D341Med (cell line): Measurements from ENCODE around the gene RPL36AL.
A peak's percentile ranks its signal among the peaks of the same experiment; 100 is the strongest.
"Not testable (repeated sequence)": the region's sequence is repeated elsewhere in the genome, so short reads cannot be mapped to it uniquely, and the experiment has no call there.

ENCODE experiments used
- DNase-seq: peaks from one replicate; pipeline ENCODE4 v3.0.0; 2012; ENCODE audit warnings: low spot score

The RPL36AL gene

DNA sequence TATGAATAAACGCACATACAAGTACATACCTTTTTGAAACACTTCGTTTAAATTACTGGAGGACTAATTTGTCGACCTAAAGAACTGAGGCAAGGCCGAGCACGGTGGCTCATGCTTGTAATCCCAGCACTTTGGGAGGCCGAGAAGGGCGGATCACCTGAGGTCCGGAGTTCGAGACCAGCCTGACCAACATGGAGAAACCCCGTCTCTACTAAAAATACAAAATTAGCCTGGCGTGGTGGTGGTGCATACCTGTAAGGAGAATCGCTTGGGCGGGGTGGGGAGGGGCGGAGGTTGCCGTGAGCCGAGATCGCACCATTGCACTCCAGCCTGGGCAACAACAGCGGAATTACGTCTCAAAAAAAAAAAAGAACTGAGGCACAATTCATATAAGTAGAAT lies 1.2 kb downstream of the RPL36AL start:
- DNase-seq = not testable (repeated sequence)

DNA sequence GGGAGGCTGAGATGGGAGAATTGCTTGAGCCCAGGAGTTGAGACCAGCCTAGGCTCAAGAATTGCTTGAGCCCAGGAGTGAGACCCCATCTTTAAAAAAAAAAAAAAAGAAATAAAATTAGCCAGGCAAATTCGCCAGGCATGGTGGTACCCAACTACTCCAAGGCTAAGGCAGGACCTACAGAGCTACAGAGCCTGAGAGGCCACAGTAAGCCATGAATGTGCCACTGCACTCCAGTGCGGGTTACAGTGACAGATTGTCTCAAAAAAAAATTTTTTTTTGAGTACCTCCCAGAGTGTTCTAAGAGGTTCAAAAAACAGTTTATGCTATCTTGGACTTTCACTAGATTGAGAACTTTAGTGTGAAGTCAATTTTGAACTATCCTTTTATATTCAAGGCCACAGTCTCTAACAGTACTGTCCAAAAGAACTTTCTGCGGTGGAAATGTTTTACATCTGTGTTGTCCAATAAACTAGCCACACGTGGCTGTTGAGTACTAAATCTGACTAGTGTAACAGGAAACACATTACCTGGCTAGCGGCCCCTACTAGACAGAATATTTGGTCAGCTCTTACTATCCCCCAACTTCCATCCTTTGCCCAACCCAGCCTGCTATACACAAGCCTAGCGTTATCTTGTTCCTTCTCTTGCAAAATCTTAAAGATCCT lies 2.4 kb downstream of the RPL36AL start:
- DNase-seq = no peak

DNA sequence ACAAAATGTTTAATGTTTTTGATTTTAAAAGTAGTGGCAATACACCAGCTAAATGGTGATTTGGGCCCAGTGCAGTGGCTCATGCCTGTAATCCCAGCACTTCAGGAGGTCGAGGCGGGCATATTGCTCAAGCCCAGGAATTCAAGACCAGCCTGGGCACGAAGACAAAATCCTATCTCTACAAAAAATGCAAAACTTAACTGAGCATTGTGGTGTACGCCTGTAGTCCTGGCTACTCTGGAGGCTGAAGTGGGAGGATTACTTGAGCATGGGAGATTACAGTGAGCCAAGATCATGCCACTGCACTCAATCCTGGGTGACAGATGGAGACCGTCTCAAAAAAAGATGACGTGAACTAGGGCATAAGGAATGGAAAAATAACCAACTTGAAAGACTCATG lies 4.7 kb downstream of the RPL36AL start:
- no peak for DNase-seq

DNA sequence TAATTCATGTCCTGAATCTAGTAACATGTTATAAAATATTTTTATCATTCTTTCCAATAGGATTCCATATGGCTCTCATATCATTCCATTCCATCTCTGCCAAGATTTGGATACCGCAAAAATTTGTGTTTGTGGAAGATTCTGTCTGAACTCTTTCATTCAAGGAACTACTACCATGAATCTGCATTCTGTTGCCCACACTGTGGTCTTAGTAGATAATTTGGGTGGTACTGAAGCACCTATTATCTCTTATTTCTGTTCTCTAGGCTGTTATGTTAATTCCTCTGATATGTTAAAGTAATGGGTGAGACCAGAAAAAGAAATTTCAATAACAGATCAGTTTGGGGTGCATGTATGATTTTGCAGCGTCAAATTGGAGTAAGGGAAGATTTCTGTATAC lies 6.2 kb downstream of the RPL36AL start:
- no peak for DNase-seq

DNA sequence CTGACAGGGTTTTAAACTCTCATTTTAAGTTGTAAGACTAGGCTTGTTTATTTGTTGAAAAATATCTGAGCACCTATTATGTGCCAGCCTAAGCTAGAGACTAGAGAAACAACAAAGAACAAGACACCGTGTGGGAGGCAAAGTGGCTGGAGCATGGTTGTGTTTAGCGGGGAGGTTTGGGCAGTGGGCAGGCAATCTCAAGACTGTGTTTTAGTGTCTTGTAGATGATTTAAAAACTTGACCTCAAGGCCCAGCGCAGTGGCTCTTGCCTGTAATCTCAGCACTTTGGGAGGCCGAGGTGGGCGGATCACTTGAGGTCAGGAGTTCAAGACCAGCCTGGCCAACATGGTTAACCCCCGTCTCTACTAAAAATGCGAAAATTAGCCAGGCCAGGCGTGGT lies 7.8 kb downstream of the RPL36AL start:
- no peak for DNase-seq

DNA sequence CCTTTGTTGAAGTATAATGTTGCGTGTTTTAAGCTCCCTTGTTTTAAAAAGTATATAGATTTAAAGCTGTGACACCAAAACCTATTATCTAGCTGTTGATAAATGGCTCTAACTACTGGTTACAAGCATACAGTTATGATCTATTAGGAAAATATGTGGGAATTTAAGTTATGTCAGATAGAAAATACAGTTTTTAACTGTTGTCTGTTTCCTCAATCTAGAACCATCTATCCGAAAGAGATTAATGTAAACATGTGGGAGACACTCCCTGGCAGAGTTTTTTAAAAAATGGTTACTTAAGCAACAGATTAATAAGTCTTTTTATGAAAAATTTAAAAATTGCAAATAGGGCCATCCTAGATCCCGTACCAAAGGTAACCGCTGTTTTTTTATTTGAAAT lies 8.2 kb downstream of the RPL36AL start:
- DNase-seq = no peak

DNA sequence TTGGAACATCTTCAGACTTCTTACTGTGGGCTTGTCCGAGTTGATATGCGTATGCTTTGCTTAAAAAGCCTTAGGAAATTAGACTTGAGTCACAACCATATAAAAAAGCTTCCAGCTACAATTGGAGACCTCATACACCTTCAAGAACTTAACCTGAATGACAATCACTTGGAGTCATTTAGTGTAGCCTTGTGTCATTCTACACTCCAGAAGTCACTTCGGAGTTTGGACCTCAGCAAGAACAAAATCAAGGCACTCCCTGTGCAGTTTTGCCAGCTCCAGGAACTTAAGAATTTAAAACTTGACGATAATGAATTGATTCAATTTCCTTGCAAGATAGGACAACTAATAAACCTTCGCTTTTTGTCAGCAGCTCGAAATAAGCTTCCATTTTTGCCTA lies 12.8 kb downstream of the RPL36AL start:
- DNase-seq = no peak

DNA sequence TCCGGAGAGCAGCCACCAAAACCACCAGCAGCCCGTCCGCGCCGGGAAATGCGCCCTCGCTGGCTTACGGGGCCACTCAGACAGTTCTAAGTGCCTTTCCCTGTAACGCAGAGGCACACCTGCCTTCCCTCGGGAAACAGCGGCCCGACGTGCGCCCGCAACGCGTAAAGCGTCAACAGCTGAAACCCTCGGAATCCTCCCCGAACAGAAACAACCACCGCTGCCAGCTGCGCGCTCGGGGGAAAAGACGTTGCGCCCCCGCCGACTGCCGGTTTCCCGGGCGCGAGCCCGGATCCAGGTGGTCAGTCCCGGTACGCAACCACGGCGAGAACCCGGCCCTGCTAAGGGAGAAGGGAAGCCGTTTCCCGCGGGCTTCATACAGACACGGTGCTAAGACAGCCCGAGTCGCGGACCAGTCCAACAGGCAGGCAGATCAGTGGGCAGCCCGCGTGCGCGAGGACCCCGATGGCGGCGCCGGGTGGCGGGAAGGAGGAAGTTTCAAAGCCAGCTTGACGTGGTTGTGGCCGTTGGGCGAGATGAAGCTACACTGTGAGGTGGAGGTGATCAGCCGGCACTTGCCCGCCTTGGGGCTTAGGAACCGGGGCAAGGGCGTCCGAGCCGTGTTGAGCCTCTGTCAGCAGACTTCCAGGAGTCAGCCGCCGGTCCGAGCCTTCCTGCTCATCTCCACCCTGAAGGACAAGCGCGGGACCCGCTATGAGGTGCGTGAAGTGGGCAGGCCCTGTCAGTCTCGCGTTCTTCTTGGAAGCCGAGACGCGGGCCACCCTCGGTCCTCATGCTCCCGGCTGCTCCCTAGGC lies 21.7 kb downstream of the RPL36AL start, which contains the start of gene LRR1:
TSS of gene LRR1 (plus strand) at position 456 of the 816 bp plus-strand sequence. CDS start at position 537, 81 bp downstream.
- DNase-seq = peak; percentile 89

DNA sequence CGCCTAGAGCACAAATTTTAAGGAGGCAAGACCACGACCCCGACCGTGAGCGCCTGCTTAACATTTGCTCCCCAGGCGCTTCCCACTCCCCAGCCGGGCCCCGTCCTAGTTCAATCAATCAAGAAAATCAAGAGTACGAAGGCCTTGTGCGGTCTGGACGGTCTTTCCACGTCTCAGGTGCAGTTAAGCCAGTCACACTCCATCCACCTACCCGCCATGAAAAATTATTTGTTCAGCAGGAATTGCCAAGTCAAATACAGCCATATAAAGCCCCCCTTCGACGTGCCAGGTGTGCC lies 22.3 kb downstream of the RPL36AL start:
- no peak for DNase-seq

DNA sequence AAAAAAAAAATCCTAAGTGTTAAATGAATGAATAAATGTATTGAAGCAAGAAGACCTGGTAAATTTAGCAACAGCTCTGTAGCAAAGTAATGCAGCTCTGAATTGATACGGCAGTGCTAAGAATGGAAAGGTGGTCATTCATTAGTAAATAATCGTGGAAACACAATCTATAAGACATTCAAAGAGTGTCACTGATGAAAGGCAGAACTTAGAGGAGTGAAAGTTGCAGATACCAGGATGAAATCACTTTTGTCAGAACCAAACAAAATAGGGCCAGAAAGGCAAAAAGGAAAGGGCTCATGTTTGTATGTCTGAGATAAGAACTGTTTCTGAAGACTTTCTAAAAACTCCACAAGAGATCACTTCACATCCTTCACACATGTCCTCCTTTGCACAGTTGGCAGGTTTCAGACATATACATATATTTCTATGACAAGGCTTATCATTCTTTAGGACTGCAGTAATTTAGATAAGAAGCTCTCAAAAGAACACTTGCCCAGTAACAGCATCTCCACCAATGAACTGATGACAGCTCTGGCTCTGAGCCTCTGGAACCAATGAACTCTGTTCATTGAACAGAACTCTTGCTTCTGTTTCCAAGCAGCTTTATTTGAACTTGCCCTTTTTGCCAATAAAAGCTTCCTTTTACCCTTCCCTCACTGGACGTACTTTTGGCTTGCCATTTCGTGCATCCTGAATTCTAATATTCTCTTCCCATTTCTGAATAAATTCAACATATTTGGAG lies 25.9 kb downstream of the RPL36AL start:
- DNase-seq = no peak

DNA sequence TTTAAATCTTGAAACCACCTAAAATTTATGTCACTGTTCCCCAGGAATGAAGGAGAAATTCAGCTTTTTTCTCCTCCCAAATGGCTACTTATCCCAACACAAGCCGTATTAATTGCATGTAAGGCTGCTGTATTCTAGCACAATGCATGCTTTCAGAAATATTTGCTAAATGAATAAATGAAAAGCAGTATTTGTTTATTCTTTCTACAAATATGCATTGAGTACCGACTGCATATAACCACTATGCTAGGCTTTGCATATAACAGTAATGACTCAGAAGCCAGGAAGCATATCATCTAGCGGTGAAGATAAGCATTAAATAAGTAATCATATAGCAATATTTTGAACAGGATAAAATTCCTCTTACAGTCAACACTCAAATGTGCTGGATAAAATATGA lies 27.4 kb downstream of the RPL36AL start:
- DNase-seq = no peak

DNA sequence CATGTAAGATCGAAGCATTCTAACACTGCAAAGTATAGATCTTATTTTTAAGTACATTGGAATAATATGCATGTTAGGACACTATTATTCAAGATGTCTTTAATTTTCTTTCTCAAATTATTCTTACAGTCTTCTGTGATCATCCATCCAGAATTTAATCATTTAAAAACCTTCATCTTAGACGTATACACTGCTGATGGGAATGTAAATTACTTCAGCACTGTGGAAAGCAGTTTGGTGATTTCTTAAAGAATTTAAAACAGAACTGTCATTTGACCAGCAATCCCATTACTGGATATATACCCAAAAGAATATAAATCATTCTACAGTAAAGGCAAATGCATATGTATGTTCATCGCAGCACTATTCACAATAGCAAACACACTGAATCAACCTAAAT lies 31.0 kb downstream of the RPL36AL start:
- no peak for DNase-seq

DNA sequence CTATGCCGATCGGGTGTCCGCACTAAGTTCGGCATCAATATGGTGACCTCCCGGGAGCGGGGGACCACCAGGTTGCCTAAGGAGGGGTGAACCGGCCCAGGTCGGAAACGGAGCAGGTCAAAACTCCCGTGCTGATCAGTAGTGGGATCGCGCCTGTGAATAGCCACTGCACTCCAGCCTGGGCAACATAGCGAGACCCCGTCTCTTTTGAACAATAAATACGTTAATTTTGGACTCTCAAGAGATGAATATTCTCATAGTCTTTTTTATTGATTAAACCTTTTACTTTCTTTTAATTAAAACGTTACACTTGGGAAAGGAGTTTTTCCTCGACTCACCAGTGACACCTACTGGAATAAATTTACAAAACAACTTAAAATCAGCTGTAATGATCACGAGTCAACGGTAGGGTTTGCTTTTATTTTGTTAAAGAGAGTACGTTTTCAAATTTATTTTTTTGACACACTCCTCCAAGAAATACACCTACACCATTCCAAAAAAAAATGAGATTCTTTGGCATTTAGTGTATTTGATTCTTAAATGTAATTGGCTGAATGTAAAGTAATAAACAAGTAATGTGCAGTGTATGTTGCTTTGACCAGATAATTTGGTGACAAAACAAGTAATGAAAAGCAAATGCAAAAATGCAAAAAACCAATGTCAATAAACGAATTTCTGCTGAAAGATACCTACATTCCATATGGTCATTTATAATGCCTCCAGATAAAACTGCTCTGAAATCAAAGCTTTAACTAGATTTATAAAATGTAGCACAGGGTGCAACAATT lies 33.6 kb downstream of the RPL36AL start:
- peak; percentile 43 for DNase-seq

DNA sequence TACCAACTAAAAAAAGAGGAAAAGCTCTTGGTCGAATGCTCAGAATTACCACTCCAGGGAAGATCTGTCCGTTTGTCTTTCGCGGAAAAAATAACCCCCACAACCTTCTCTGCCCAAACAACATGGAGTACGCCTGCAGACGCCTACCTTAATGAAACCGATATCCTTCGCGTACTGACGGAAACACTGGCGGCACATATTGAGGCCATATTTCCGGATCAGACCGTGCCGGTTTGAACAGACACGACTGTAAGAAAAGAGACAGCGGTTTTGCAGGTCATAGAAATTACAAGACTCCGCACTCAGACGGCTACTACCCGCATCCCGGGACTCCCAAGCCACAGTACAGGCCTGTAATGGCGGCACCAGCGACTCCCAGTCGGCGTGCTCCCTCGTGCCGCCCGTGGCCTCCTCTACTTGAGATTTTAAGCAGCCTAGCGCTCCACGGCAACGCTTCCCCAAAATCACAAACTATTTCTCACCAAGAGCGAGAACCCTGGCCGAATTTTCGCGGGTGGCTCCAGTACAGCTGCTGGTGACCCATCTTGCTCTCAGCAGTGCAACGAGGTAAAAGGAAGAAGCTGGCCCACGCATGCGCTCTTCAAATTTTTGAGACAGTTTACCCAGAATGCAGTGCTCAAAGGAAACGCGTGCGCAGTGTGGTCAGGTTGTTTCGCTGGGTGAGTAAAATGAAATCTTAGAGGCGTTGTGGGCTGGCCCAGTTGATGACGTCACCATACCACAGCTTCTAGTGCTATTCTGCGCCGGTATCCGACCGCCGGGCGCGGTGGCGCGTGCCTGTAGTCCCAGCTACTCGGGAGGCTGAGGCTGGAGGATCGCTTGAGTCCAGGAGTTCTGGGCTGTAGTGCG lies 34.4 kb downstream of the RPL36AL start, which contains the start of gene RPS29:
TSS of gene RPS29 (minus strand) at position 578 of the 870 bp plus-strand sequence. CDS start at position 544, 34 bp downstream.
- DNase-seq = peak; percentile 94

DNA sequence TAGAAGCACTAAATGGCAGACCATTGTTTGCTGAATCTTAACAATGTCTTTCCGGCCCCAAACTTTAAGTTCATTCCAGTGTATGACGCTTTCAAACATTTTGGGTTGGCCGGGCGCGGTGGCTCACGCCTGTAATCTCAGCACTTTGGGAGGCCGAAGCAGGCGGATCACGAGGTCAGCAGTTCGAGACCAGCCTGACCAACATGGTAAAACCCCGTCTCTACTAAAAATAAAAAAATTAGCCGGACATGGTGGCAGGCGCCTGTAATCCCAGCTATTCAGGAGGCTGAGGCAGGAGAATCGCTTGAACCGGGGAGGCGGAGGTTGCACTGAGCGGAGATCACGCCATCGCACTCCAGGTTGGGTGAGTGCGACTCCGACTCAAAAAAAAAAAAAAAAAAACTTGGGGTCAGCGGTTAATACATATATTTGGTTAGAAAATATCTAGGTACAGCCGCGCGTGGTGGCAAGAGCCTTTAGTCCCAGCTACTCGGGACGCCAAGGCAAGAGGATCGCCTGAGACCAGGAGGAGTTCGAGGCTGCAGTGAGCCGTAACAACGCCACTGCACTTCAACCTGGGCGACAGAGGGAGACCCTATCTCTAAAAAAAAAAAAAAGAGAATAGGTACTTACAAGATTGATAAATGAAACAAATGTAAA lies 35.3 kb downstream of the RPL36AL start:
- not testable (repeated sequence) for DNase-seq

DNA sequence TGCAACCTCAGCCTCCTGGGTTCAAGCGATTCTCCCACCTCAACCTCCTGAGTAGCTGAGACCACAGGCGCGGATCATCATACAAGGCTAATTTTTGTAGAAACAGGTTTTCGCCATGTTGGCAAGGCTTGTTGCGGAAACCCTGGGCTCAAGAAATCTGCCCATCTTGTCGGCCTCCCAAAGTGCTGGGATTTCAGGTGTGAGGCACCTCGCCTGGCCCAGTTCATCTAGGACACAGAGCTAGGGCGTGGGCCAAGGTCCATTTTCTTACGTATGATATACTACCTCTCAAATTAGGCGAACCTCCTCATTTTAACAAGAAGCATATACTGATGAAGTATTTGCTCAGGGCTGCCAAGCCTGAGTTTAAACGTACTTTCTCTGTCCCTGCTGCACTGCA lies 36.4 kb downstream of the RPL36AL start:
- DNase-seq = no peak

DNA sequence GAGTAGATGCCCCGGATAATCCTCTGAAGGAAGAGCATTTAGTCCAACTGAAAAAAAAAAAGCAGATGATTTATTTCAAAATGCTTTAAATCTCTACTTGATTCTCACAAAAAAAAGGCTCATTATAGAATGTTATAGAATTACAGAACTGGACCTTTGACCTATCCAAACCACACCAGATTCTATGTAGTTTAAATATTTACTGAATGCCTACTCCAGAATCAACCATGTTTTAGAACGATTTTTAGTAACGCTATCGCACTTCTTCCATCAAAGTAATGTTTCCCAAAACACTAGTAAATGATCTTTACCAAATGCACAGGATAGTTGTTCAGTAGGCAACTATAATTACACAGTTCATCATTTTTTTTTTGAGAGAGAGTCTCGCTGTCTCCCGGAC lies 36.8 kb downstream of the RPL36AL start:
- DNase-seq = no peak

DNA sequence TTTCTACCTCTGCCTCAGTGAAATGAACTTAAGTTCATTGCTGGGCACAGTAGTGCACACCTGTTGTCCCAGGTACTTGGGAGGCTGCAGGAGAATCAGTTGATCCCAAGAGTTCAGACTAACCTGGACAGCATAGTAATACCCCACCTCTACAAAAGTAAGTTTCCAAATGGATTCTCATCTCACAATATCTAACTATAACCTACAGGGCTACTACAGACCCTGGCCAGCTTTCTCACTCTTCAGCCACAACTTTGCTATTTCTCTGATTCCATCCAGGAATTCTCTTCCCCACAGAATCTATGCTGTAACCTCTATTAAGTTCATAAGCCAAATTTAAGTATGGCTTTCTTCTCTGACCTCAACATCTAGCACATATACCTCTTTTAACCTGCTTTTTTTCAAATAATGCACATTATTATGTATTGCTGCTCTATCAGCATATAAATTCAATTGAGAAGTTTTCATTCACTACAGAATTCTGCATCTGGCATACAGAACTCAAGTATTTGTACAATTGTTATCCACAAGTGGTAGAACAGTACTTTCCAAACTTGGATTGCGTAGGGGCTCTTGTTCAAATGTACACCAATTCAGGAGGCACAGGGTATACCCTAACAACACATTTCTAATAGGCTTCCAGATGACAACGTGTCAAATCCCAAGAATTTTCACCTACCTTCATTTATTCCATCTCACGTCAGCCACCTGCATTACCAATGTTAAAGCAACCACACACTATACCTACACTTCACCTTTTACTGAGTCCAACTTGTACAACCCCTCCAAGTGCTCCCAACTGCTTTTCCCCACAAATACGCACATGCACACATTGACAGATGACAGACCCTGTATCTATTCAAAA lies 38.1 kb downstream of the RPL36AL start:
- no peak for DNase-seq
